IMR-90 (cell line): Measurements from ENCODE around the gene FNBP1. TPM values are rescaled to one million over a fixed set of nuclear protein-coding genes. Genes with fewer than 3 reads are reported as not detected.

ENCODE experiments used
- ATAC-seq: fragments of 200-7000 bp; cut with Tn5 transposase; 2 replicates; pipeline ENCODE4 v1.9.1; 2020; ENCODE audit warnings: low read depth, mild to moderate bottlenecking, moderate library complexity
- BruUV-seq: library from RNA; stranded (reverse); fragments of 400-500 nt; replicated peaks from 2 replicates; lab custom pipeline; 2021; lab: Mats Ljungman, UMichigan
- CTCF ChIA-PET: fragments of 300-600 bp; formaldehyde crosslinking; extraction: SDS; loops from one replicate; lab custom pipeline; 2021; ENCODE audit warnings: antibody characterized with exemption; lab: Yijun Ruan, JAX
- POLR2A ChIA-PET: fragments of 300-600 bp; sonication (Branson Sonifier 250); formaldehyde crosslinking; loops from one replicate; lab custom pipeline; 2022; ENCODE audit warnings: antibody characterized with exemption; ENCODE audit not compliant: unreplicated experiment; lab: Charles Lee
- DNase-seq: peaks from one replicate; pipeline ENCODE4 v3.0.0; 2013
- H2AFZ ChIP-seq: replicated peaks from 2 replicates; pipeline ENCODE3; 2013; ENCODE audit warnings: low read length, mild to moderate bottlenecking; ENCODE audit not compliant: poor library complexity
- H2AK5ac ChIP-seq: 2 replicates; pipeline ENCODE4 v1.6.1; 2013; ENCODE audit warnings: low read depth, low read length, inconsistent platforms
- H2AK9ac ChIP-seq: replicated peaks from 2 replicates; pipeline ENCODE3; 2013; ENCODE audit warnings: mild to moderate bottlenecking, low read depth, low read length, moderate library complexity; ENCODE audit not compliant: poor library complexity
- H2BK120ac ChIP-seq: 2 replicates; pipeline ENCODE4 v1.6.1; 2013; ENCODE audit warnings: low read depth, low read length, inconsistent platforms
- H2BK15ac ChIP-seq: 3 replicates; pipeline ENCODE4 v1.6.1; 2013; ENCODE audit warnings: low read depth, low read length, inconsistent platforms
- H2BK20ac ChIP-seq: 2 replicates; pipeline ENCODE4 v1.6.1; 2013; ENCODE audit warnings: low read depth, mild to moderate bottlenecking, inconsistent platforms, low read length, moderate library complexity
- H2BK5ac ChIP-seq: 2 replicates; pipeline ENCODE4 v1.6.1; 2013; ENCODE audit warnings: mild to moderate bottlenecking, low read depth, low read length, inconsistent platforms; ENCODE audit not compliant: poor library complexity, severe bottlenecking
- H3K14ac ChIP-seq: replicated peaks from 2 replicates; pipeline ENCODE4 v1.6.1; 2013; ENCODE audit warnings: low read depth, low read length, inconsistent platforms
- H3K18ac ChIP-seq: 2 replicates; pipeline ENCODE4 v1.6.1; 2013; ENCODE audit warnings: low read depth, low read length, control low read depth
- H3K23ac ChIP-seq: 2 replicates; pipeline ENCODE4 v1.6.1; 2013; ENCODE audit warnings: low read depth, low read length, inconsistent platforms
- H3K27ac ChIP-seq: 2 replicates; pipeline ENCODE4 v1.5.1; 2013; ENCODE audit warnings: mild to moderate bottlenecking, control low read depth, low read length; ENCODE audit not compliant: insufficient read depth
- H3K27me3 ChIP-seq: 2 replicates; pipeline ENCODE4 v1.6.1; 2013; ENCODE audit warnings: low read length; ENCODE audit not compliant: control insufficient read depth, insufficient read depth
- H3K36me3 ChIP-seq: 2 replicates; pipeline ENCODE4 v1.6.1; 2013; ENCODE audit warnings: low read length, mixed read lengths; ENCODE audit not compliant: control insufficient read depth, insufficient read depth
- H3K4ac ChIP-seq: 2 replicates; pipeline ENCODE4 v1.6.1; 2013; ENCODE audit warnings: low read depth, low read length, inconsistent platforms
- H3K4me1 ChIP-seq: 2 replicates; pipeline ENCODE4 v1.6.1; 2013; ENCODE audit warnings: low read length, mixed read lengths; ENCODE audit not compliant: control insufficient read depth, insufficient read depth
- H3K4me2 ChIP-seq: 2 replicates; pipeline ENCODE4 v1.6.1; 2013; ENCODE audit warnings: low read depth, mild to moderate bottlenecking, control low read depth, low read length, moderate library complexity
- H3K4me3 ChIP-seq: 2 replicates; pipeline ENCODE4 v1.5.1; 2013; ENCODE audit warnings: low read depth, mild to moderate bottlenecking, control low read depth, low read length, moderate library complexity; ENCODE audit not compliant: insufficient read depth
- H3K56ac ChIP-seq: 2 replicates; pipeline ENCODE4 v1.6.1; 2013; ENCODE audit warnings: low read length, inconsistent platforms; ENCODE audit not compliant: insufficient read depth; ENCODE audit errors: extremely low read depth
- H3K79me1 ChIP-seq, 2 experiments: 2 replicates each; pipeline ENCODE4 v1.6.1; 2013; ENCODE audit warnings: low read length in 2 of 2, inconsistent platforms in 1 of 2, low read depth in 1 of 2
- H3K9ac ChIP-seq: 2 replicates; pipeline ENCODE4 v1.6.1; 2013; ENCODE audit warnings: low read depth, low read length, control low read depth
- H3K9me1 ChIP-seq: 2 replicates; pipeline ENCODE4 v1.6.1; 2013; ENCODE audit warnings: low read length, inconsistent platforms; ENCODE audit not compliant: insufficient read depth
- H3K9me3 ChIP-seq: 2 replicates; pipeline ENCODE4 v1.6.1; 2013; ENCODE audit warnings: low read length; ENCODE audit not compliant: control insufficient read depth, insufficient read depth
- H4K20me1 ChIP-seq: 2 replicates; pipeline ENCODE4 v1.6.1; 2013; ENCODE audit warnings: low read length, inconsistent platforms; ENCODE audit not compliant: insufficient read depth
- H4K5ac ChIP-seq: 2 replicates; pipeline ENCODE4 v1.6.1; 2013; ENCODE audit warnings: mild to moderate bottlenecking, low read depth, low read length, control low read depth
- H4K8ac ChIP-seq, 2 experiments: 2 replicates each; pipeline ENCODE4 v1.6.1; 2013; ENCODE audit warnings: low read depth in 2 of 2, low read length in 2 of 2, control low read depth in 1 of 2, inconsistent platforms in 1 of 2
- H4K91ac ChIP-seq: 2 replicates; pipeline ENCODE4 v1.6.1; 2013; ENCODE audit warnings: low read depth, low read length, inconsistent platforms; ENCODE audit not compliant: insufficient read depth
- BHLHE40 ChIP-seq: fragments of 150-350 bp; IDR thresholded peaks from 2 replicates; pipeline ENCODE4 v1.6.1; 2016; ENCODE audit warnings: mild to moderate bottlenecking, low read depth, low read length
- CEBPB ChIP-seq: IDR thresholded peaks from 2 replicates; pipeline ENCODE4 v1.6.1; 2012; ENCODE audit warnings: low read depth, low read length, improper control_type of control experiment
- CHD1 ChIP-seq: IDR thresholded peaks from 2 replicates; pipeline ENCODE4 v1.6.1; 2012; ENCODE audit warnings: low read depth, low read length, improper control_type of control experiment
- CTCF ChIP-seq: conservative IDR thresholded peaks from 2 replicates; pipeline ENCODE4 v1.5.1; 2012; ENCODE audit warnings: mild to moderate bottlenecking, low read depth, low read length, improper control_type of control experiment
- ELK1 ChIP-seq: fragments of 150-350 bp; IDR thresholded peaks from 2 replicates; pipeline ENCODE4 v1.6.1; 2016; ENCODE audit warnings: low read depth, mild to moderate bottlenecking, low read length, moderate library complexity, borderline replicate concordance
- FOS ChIP-seq: fragments of 150-350 bp; IDR thresholded peaks from 2 replicates; pipeline ENCODE4 v1.6.1; 2016; ENCODE audit warnings: low read depth, low read length
- MAFK ChIP-seq: IDR thresholded peaks from 2 replicates; pipeline ENCODE4 v1.6.1; 2012; ENCODE audit warnings: low read depth, low read length, improper control_type of control experiment
- MAZ ChIP-seq: IDR thresholded peaks from 2 replicates; pipeline ENCODE4 v1.6.1; 2012; ENCODE audit warnings: low read depth, mild to moderate bottlenecking, low read length, improper control_type of control experiment, moderate library complexity, borderline replicate concordance
- MXI1 ChIP-seq: IDR thresholded peaks from 2 replicates; pipeline ENCODE4 v1.6.1; 2012; ENCODE audit warnings: low read depth, mild to moderate bottlenecking, low read length, moderate library complexity, borderline replicate concordance
- NFE2L2 ChIP-seq: fragments of 150-350 bp; IDR thresholded peaks from 2 replicates; pipeline ENCODE4 v1.6.1; 2016; ENCODE audit warnings: low read depth, mild to moderate bottlenecking, low read length
- POLR2A ChIP-seq: IDR thresholded peaks from 2 replicates; pipeline ENCODE4 v1.6.1; 2012; ENCODE audit warnings: mild to moderate bottlenecking, low read depth, low read length
- RAD21 ChIP-seq: IDR thresholded peaks from 2 replicates; pipeline ENCODE4 v1.6.1; 2012; ENCODE audit warnings: low read length, improper control_type of control experiment
- RCOR1 ChIP-seq: IDR thresholded peaks from 2 replicates; pipeline ENCODE4 v1.6.1; 2012; ENCODE audit warnings: mild to moderate bottlenecking, low read length, improper control_type of control experiment; ENCODE audit not compliant: insufficient replicate concordance
- RFX5 ChIP-seq: IDR thresholded peaks from 2 replicates; pipeline ENCODE4 v1.8.0; 2012; ENCODE audit warnings: low read depth, mild to moderate bottlenecking, low read length, moderate library complexity
- SMC3 ChIP-seq: fragments of 150-350 bp; IDR thresholded peaks from 2 replicates; pipeline ENCODE4 v1.6.1; 2016; ENCODE audit warnings: low read depth, mild to moderate bottlenecking, antibody characterized with exemption, low read length, moderate library complexity
- USF2 ChIP-seq: fragments of 150-350 bp; IDR thresholded peaks from 2 replicates; pipeline ENCODE4 v1.6.1; 2017; ENCODE audit warnings: mild to moderate bottlenecking, antibody characterized with exemption, low read length, low read depth
- WGBS, 2 experiments: methylation state at CpG; one replicate each; pipeline versions ENCODE4 v1.1.5 to v1.1.7; 2013; ENCODE audit warnings: missing lambda C conversion rate in 2 of 2; ENCODE audit not compliant: insufficient read length in 1 of 2; ENCODE audit errors: extremely low coverage in 2 of 2; 5-methylcytosine and 5-hydroxymethylcytosine counted together
- dilution Hi-C: fragments of 300-500 bp; cut with HindIII; formaldehyde crosslinking; loops from one replicate; pipeline ENCODE4 v1.14.3; 2018; ENCODE audit warnings: low sequenced_read_pairs; ENCODE audit not compliant: unreplicated experiment
- in situ Hi-C: fragments of 300-500 bp; cut with MboI; formaldehyde crosslinking; loops from 3 replicates; pipeline ENCODE4 v1.14.3; 2019; ENCODE audit warnings: low sequenced_read_pairs, inconsistent platforms, mixed read lengths
- intact Hi-C: fragments of 100-400 bp; cut with micrococcal nuclease; formaldehyde crosslinking; loops from 2 replicates; pipeline ENCODE4 v1.10.0; 2022
- polyA plus RNA-seq, 3 experiments: library from polyadenylated mRNA; depleted of rRNA; stranded (reverse); fragments of >200 nt; gene quantifications; 2 replicates each; pipeline ENCODE4 v1.2.3, GENCODE V29; 2012; ENCODE audit warnings: low replicate concordance in 1 of 3
- total RNA-seq: library from RNA; depleted of rRNA; stranded (reverse); fragments of >200 nt; gene quantifications from 2 replicates; pipeline ENCODE4 v1.2.3, GENCODE V29; 2012

FNBP1 gene
- total and polyA plus RNA-seq, 2 of the 4 experiments (the other 2 are of a cell fraction): 10.3 to 15.4 TPM

- TF ChIP-seq CTCF (no peak), BHLHE40 (no peak), FOS (no peak), RCOR1 (no peak), MAZ (no peak), MAFK (no peak), ELK1 (no peak), MXI1 (no peak), USF2 (no peak), CHD1 (no peak), CEBPB (no peak), NFE2L2 (no peak), RAD21 (no peak), POLR2A (no peak), SMC3 (no peak), RFX5 (no peak)
- 88% methylated on average over 2 of the region's 5 CpGs; no CpG with 5 or more reads in 1 of the 2 experiments for WGBS, 2 experiments
- in situ Hi-C loops: no loop called here
These were observed 34.5 kb downstream of the FNBP1 start for GRCh38 chr9:130008538-130008937.

More at GRCh38 chr9:130008538-130008937, 34.5 kb downstream of the FNBP1 start:
- Histone ChIP-seq H3K4ac (no peak overlapping the region), H3K4me1 (no peaks in the 10 kb centered on the region), H2BK15ac (no peak overlapping the region), H3K18ac (no peak overlapping the region), H4K20me1 (peaks cover 5% of the 10 kb centered on the region; the same call in 1 of the 2 replicates), H3K9me1 (no peaks in the 10 kb centered on the region; the same call in 1 of the 2 replicates), H3K9me3 (peaks cover 8% of the 10 kb centered on the region), H2AK5ac (no peak overlapping the region), H2BK20ac (no peak overlapping the region), H3K9ac (no peak overlapping the region), H3K4me3 (no peak overlapping the region), H3K27me3 (no peaks in the 10 kb centered on the region; the same call in 1 of the 2 replicates), H2AFZ (no peak overlapping the region), H2BK5ac (no peak overlapping the region), H2AK9ac (no peak overlapping the region), H3K36me3 (no peaks in the 10 kb centered on the region), H3K23ac (no peak overlapping the region), H4K8ac (no peak overlapping the region), H3K79me1 (peaks cover 8 to 13% of the 10 kb centered on the region in 2 experiments; a peak in 3 of 4 replicates), H2BK120ac (no peak overlapping the region), H3K56ac (no peak overlapping the region), H3K4me2 (no peak overlapping the region), H3K14ac (no peak overlapping the region), H4K5ac (no peak overlapping the region), H3K27ac (no peak overlapping the region), H4K91ac (no peak overlapping the region)
- ATAC-seq: no peak
- no peak for DNase-seq
- dilution Hi-C loops: no loop called here
- ChIA-PET POLR2A (no interaction called here), CTCF (no interaction called here)
- intact Hi-C loops: no loop called here
- no TSS peak for BruUV-seq
